OCI-LY7 (cell line): ENCODE results near the gene SLC2A10. TPM values are rescaled to one million over a fixed set of nuclear protein-coding genes. Genes with fewer than 3 reads are reported as not detected.

Experiments
- BruUV-seq: library from RNA; stranded (reverse); fragments of 400-500 nt; replicated peaks from 2 replicates; lab custom pipeline; 2021; lab: Mats Ljungman, UMichigan
- CTCF ChIA-PET: fragments of 300-600 bp; sonication (Branson Sonifier 250); formaldehyde crosslinking; loops from one replicate; lab custom pipeline; 2022; ENCODE audit warnings: antibody characterized with exemption; ENCODE audit not compliant: unreplicated experiment; lab: Charles Lee
- POLR2A ChIA-PET: fragments of 300-600 bp; sonication (Branson Sonifier 250); formaldehyde crosslinking; loops from one replicate; lab custom pipeline; 2022; ENCODE audit warnings: antibody characterized with exemption; lab: Charles Lee
- DNase-seq: peaks from one replicate; pipeline ENCODE4 v3.0.0-alpha.2; 2015; ENCODE audit warnings: low spot score
- H2AFZ ChIP-seq: fragments of 200-600 bp; sonication (generic), shearing (Covaris generic); 2 replicates; pipeline ENCODE4 v1.6.1; 2014; ENCODE audit warnings: mild to moderate bottlenecking, antibody characterized with exemption, low read length, moderate library complexity
- H3K27ac ChIP-seq: fragments of 200-600 bp; sonication (generic); 2 replicates; pipeline ENCODE4 v1.5.1; 2014; ENCODE audit warnings: mixed run types, low read depth, mild to moderate bottlenecking, moderate library complexity, low read length, inconsistent platforms; ENCODE audit not compliant: poor library complexity, severe bottlenecking
- H3K36me3 ChIP-seq: fragments of 200-600 bp; sonication (generic); 2 replicates; pipeline ENCODE4 v1.6.1; 2014; ENCODE audit warnings: mild to moderate bottlenecking, antibody characterized with exemption, low read length, moderate library complexity, mixed read lengths; ENCODE audit not compliant: insufficient read depth
- H3K4me1 ChIP-seq: fragments of 200-600 bp; sonication (generic); 2 replicates; pipeline ENCODE4 v1.5.1; 2014; ENCODE audit warnings: mild to moderate bottlenecking, low read length; ENCODE audit not compliant: insufficient read depth, poor library complexity, severe bottlenecking
- H3K4me2 ChIP-seq: fragments of 200-600 bp; sonication (generic); 2 replicates; pipeline ENCODE4 v1.6.1; 2014; ENCODE audit warnings: mild to moderate bottlenecking, low read length
- H3K4me3 ChIP-seq: fragments of 200-600 bp; sonication (generic); 2 replicates; pipeline ENCODE4 v1.5.1; 2014; ENCODE audit warnings: mild to moderate bottlenecking, low read depth, low read length; ENCODE audit not compliant: poor library complexity, severe bottlenecking
- H3K79me2 ChIP-seq: fragments of 200-600 bp; sonication (generic); 2 replicates; pipeline ENCODE4 v1.6.1; 2016; ENCODE audit warnings: low read depth, mild to moderate bottlenecking, low read length, moderate library complexity, mixed read lengths; ENCODE audit not compliant: insufficient read depth
- H3K9me2 ChIP-seq: fragments of 200-600 bp; sonication (generic); 2 replicates; pipeline ENCODE4 v1.6.1; 2016; ENCODE audit warnings: mild to moderate bottlenecking, low read length, mixed read lengths; ENCODE audit not compliant: insufficient read depth
- H3K9me3 ChIP-seq: fragments of 200-600 bp; sonication (generic); 2 replicates; pipeline ENCODE4 v1.6.1; 2014; ENCODE audit warnings: mild to moderate bottlenecking, mixed run types, low read length, mixed read lengths
- H4K20me1 ChIP-seq: fragments of 200-600 bp; sonication (generic); 2 replicates; pipeline ENCODE4 v1.6.1; 2014; ENCODE audit warnings: mild to moderate bottlenecking, antibody characterized with exemption, low read length, moderate library complexity, mixed read lengths; ENCODE audit not compliant: insufficient read depth
- EZH2phosphoT487 ChIP-seq: fragments of 200-600 bp; sonication (generic); IDR thresholded peaks from 2 replicates; pipeline ENCODE4 v1.6.1; 2018; ENCODE audit warnings: low read depth, borderline replicate concordance, mild to moderate bottlenecking, mixed run types, antibody characterized with exemption, low read length, moderate library complexity, mixed read lengths
- intact Hi-C: fragments of 100-400 bp; cut with micrococcal nuclease; formaldehyde crosslinking; loops from one replicate; pipeline ENCODE4 v1.10.0; 2022; ENCODE audit not compliant: unreplicated experiment
- total RNA-seq, 2 experiments: library from RNA; depleted of rRNA in 1 of 2; stranded (reverse); fragments of >200 nt in 1 of 2; shearing (Covaris generic) in 1 of 2; gene quantifications; 2 replicates each; pipeline ENCODE4 v1.2.3, GENCODE V29; 2014 to 2022
- TF ChIP-seq, protein P1 (sequence below): fragments of 200-600 bp; sonication (generic); conservative IDR thresholded peaks from 2 replicates; pipeline ENCODE4 v1.5.1; 2014; ENCODE audit warnings: mild to moderate bottlenecking, antibody characterized with exemption, low read length, moderate library complexity, mixed read lengths

SLC2A10 gene
- total RNA-seq, 2 experiments from 2014 or later = not detected

DNA sequence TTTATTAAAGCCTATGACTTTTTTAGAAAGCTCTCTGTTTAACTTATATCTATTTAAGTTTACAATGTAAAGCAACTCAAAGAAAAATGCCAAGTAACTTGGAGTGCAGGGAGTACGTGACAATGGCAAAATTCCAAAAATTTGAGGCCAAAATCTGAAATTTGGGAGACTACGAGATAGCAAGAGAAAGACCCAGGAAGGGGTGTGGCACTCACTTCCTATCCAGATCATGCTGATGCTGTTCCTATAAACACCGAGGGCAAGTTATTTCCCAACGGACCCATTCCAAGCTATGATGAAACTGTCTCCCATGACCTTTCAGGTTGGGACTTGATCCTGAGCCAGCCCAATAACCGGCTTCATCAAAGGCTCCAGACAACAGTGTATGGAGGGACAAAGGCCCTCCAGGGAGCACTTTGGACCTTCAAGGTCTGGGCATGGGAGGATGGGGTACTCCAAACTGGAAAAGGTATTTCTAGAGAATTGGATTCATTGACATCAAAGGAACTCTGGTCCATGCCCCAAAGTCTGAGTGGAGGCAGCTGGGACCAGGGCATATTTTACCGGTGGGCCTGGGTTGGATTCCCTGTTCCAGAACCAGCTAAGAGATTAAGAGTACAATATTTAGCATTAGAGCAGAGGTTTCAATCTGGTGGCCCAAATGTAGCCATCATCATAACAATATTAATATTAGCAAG lies 42.5 kb upstream of the SLC2A10 start:
- H3K79me2 ChIP-seq = no peaks in the 10 kb centered on the region
- CTCF ChIA-PET = no interaction called here
- no peak for DNase-seq
- intact Hi-C loops = no loop called here
- H4K20me1 ChIP-seq = no peaks in the 10 kb centered on the region
- no TSS peak for BruUV-seq
- no peak overlapping the region for H3K4me3 ChIP-seq
- POLR2A ChIA-PET = no interaction called here
- no peaks in the 10 kb centered on the region for H3K36me3 ChIP-seq
- no peak overlapping the region for H2AFZ ChIP-seq
- no peaks in the 10 kb centered on the region for H3K9me3 ChIP-seq
- no peaks in the 10 kb centered on the region for H3K4me1 ChIP-seq
- H3K4me2 ChIP-seq = no peak overlapping the region
- TF ChIP-seq, protein P1, sequence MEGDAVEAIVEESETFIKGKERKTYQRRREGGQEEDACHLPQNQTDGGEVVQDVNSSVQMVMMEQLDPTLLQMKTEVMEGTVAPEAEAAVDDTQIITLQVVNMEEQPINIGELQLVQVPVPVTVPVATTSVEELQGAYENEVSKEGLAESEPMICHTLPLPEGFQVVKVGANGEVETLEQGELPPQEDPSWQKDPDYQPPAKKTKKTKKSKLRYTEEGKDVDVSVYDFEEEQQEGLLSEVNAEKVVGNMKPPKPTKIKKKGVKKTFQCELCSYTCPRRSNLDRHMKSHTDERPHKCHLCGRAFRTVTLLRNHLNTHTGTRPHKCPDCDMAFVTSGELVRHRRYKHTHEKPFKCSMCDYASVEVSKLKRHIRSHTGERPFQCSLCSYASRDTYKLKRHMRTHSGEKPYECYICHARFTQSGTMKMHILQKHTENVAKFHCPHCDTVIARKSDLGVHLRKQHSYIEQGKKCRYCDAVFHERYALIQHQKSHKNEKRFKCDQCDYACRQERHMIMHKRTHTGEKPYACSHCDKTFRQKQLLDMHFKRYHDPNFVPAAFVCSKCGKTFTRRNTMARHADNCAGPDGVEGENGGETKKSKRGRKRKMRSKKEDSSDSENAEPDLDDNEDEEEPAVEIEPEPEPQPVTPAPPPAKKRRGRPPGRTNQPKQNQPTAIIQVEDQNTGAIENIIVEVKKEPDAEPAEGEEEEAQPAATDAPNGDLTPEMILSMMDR = no peak
- no peak for TF ChIP-seq EZH2phosphoT487
- H3K9me2 ChIP-seq = no peaks in the 10 kb centered on the region
- no peak overlapping the region for H3K27ac ChIP-seq

DNA sequence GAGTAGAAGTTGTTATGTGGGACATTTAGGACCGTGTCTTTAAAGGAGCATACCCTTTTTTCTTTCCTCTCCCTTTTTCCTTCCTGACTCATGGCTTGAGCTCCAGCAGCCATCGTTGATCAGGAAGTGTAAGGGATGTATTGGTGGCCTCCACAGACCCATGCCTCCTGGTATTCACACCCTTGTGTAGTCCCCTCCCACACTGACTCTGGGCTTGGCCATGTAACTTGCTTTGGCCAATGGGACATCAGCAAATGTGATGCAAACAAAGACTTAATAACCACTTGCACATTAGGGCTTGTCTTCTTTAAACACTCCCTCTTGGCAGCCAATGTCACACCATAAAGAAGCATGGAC lies 39.2 kb upstream of the SLC2A10 start:
- Histone ChIP-seq H3K79me2 (no peaks in the 10 kb centered on the region), H3K4me3 (no peak overlapping the region), H2AFZ (no peak overlapping the region), H3K36me3 (no peaks in the 10 kb centered on the region), H4K20me1 (no peaks in the 10 kb centered on the region), H3K4me1 (no peaks in the 10 kb centered on the region), H3K4me2 (no peak overlapping the region), H3K9me3 (no peaks in the 10 kb centered on the region), H3K9me2 (no peaks in the 10 kb centered on the region), H3K27ac (no peak overlapping the region)
- TF ChIP-seq EZH2phosphoT487 = no peak
- intact Hi-C loops = no loop called here
- CTCF ChIA-PET = no interaction called here
- no TSS peak for BruUV-seq
- no peak for DNase-seq
- POLR2A ChIA-PET = interaction anchor here (0.6 kb wide), 1 partner anchor 237 kb away, joined by 3 read pairs; no protein-coding TSS in a partner anchor

DNA sequence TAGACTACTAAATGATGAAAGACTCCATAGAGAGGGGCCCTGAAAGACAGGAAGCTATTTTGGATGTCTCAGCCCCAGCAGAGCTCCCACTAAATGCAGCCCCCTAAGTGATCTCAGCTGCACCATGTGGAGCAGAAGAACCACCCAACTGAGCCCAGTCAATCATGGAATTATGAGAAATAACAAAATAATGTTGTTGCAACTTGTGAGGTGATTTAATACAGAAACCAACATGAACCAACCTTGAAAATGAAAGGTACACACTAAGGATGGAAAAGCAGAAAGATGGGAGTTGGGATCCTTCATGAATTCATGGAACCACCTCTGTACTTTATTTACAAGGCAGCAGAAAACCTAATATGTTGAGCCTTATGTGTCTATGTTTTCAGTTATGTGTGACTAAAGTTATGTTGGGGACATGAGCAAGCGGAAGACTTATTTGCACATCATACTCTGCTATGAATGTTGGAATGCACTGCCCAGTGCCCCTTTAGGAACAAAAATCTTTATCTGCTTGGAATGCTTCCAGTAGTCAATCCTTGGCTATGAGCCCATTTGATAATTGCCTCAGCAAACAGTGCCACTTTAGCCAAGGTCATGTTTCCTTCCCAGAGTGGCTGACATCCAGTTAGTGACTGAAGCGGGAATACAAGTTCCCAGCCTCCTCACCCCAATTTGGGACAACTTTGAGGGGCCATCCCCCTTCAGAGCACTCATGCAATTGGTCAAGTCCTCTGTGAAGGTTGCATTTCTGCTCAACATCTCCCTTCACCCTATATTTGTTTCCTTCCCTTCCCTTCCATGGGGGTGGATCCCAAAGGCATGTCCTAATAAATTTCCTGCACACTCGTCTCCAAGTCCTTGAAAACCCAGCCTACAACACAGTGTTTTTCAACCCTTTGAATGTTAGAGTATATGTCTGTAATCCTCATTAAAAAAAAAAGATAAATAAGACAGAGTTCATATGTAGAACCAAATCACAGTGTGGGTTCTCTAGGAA lies 38.6 kb upstream of the SLC2A10 start:
- ChIA-PET POLR2A (no interaction called here), CTCF (no interaction called here)
- no peak overlapping the region for H3K4me2 ChIP-seq

More for the DNA sequence above, 38.6 kb upstream of the SLC2A10 start:
- Histone ChIP-seq H3K9me3 (no peaks in the 10 kb centered on the region), H2AFZ (no peak overlapping the region), H3K9me2 (no peaks in the 10 kb centered on the region), H3K4me1 (no peaks in the 10 kb centered on the region), H3K36me3 (no peaks in the 10 kb centered on the region), H3K79me2 (no peaks in the 10 kb centered on the region), H4K20me1 (no peaks in the 10 kb centered on the region), H3K4me3 (no peak overlapping the region), H3K27ac (no peak overlapping the region)
- intact Hi-C loops = no loop called here
- no peak for DNase-seq
- no TSS peak for BruUV-seq
- TF ChIP-seq, protein P1 = no peak
- TF ChIP-seq EZH2phosphoT487 = no peak
